T-helper 2 cell treated with Interferon-gamma antibody and Interleukin-4, amounts not matched to agents 100 ng/mL and 5 ng/mL, for 36 hours (primary cell): Measurements from ENCODE around the gene LRFN5. TPM values are rescaled to one million over a fixed set of nuclear protein-coding genes. Genes with fewer than 3 reads are reported as not detected.

ENCODE experiments used
- intact Hi-C: fragments of 100-400 bp; cut with micrococcal nuclease; formaldehyde crosslinking; loops from one replicate; pipeline ENCODE4 v1.15.1; 2023
- total RNA-seq: library from RNA; stranded (reverse); gene quantifications from 2 replicates; pipeline ENCODE4 v1.2.3, GENCODE V29; 2022

LRFN5 gene
- total RNA-seq, 1 donor from 2014 or later: not detected

- intact Hi-C loops: no loop called here
Measured at GRCh38 chr14:41766772-41767171, 160.1 kb downstream of the LRFN5 start.

GRCh38 chr14:41773536-41774279, 167.0 kb downstream of the LRFN5 start:
- intact Hi-C loops: no loop called here

DNA sequence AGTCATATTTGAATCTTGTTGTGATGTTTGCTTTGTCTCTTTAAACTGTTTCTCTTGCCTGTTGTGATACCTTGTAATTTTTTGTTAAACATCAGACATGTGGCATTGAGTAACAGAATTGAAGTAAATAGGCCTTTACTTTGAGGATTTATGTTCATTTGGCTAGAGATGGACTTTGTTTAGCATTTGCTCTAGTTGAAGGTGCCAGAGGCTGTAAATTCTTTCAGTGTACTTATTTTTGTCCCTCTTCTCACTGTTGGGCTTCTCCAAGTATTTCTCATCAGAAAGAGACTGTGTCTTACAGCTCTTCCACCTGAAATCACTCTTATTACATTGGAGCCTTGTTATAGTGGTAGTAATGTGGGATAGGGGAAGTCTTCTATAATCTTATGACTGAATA, 175.8 kb downstream of the LRFN5 start:
- intact Hi-C loops: no loop called here

DNA sequence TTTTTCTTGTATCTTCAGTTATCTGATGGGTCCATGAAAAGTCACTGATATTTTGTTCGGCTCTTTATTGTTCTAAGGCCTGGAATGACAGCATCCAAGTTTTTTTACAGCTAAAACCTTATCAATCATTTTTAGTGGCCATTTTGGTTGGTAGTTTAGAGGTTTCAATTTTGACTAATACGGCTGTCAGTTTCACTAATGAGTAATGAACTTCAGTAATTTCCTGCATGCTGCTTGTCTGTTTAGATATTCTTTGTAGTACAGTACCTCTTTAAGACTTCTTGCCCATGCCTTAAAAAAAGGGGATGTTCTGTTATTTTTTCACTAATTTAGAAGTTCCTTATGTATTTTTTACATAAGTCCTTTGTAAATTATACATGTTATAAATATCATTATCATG, 176.7 kb downstream of the LRFN5 start:
- intact Hi-C loops: no loop called here

DNA sequence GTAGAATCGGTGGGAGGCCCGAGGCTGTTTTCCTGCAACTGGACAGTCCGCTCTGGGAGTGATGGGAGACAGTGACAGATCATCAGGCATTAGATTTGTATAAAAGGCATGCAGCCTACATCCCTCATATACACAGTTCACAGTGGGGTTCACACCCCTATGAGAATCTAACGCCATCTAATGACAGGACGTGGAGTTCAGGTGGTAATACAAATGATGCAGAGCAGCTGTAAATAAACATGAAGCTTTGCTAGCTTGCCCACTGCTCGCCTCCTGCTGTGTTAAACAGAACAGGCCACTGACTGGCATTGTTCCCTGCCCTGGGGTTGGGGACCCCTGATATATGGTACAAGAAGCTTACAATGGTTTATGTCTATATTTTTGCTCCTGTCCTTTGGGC, 179.0 kb downstream of the LRFN5 start:
- intact Hi-C loops: no loop called here

- intact Hi-C loops: no loop called here
Measured at GRCh38 chr14:41799817-41800216, 193.1 kb downstream of the LRFN5 start.

DNA sequence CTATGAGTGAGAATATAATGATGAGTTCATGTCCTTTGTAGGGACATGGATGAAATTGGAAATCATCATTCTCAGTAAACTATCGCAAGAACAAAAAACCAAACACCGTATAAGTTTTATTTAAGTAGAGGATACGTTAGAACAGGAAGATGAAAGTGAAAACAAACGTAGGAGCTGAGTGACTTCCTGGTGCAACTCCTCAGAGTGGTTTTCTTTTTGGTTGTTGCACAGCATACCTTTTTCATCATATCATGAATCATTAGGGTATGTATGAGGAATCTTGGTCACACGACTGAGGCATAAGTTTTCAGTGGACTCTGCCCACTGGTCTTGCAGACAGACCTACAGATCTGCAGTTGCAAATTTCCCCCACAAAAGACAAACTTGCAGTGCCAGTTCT, 199.0 kb downstream of the LRFN5 start:
- intact Hi-C loops: no loop called here

- intact Hi-C loops: no loop called here
Measured at GRCh38 chr14:41806366-41806975, 199.8 kb downstream of the LRFN5 start.

DNA sequence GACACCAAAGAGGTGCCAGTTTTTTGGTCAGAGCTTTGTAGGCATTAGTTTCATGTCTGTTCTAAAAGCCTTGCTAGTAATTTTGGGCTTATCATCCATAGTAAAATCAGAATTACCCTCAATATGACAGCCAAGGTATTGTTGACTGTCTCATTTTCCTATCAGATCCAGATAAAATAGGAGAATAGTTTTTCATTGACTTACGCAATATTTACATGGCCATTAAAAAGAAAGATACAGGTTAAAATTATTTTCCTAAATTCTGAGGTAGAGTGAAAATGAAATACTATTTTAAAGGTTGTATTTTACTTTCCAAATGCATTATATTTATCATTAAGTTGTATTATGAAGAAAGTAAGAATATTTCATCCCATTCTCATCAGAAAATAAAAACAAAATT, 203.7 kb downstream of the LRFN5 start:
- intact Hi-C loops: no loop called here

DNA sequence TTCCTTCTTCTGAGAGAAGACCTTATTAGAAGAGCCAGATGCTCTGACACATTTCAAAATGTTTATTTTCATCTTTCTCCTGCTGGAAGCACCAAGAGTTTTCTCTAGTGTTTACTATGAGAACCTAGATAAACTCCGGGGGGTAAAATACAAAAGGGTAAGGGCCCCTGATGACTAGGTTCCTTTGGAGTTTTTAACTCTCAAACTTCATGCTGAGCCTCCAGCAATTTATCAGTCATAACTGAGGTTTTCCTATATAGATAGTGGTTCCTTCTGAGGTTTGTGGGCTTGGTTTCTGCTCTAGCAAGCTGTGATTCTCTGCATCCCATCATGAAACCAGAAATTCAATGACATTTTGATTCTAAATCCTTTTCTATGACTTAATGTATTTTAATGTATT, 210.9 kb downstream of the LRFN5 start:
- intact Hi-C loops: no loop called here

GRCh38 chr14:41824441-41824840, 217.8 kb downstream of the LRFN5 start:
- intact Hi-C loops: no loop called here

DNA sequence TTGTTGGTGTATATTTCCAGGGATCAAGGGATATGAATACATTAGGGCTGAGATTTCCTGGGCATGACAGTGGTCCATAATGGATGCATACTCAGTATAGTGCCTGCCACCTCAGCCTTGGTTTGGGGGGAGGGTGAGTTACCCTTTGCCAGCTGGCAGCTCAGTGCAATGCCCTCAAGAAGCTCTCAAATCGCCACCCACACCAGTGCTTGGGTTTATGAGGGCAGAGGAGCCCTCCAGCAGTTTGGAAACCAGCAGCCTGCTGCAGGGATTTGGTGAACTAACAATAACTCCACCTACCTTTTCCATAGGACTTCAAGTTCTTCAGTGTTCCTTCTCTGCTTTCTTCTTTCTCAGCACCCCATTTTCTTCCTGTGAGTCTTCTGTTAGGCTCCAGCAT, 218.9 kb downstream of the LRFN5 start:
- intact Hi-C loops: no loop called here

DNA sequence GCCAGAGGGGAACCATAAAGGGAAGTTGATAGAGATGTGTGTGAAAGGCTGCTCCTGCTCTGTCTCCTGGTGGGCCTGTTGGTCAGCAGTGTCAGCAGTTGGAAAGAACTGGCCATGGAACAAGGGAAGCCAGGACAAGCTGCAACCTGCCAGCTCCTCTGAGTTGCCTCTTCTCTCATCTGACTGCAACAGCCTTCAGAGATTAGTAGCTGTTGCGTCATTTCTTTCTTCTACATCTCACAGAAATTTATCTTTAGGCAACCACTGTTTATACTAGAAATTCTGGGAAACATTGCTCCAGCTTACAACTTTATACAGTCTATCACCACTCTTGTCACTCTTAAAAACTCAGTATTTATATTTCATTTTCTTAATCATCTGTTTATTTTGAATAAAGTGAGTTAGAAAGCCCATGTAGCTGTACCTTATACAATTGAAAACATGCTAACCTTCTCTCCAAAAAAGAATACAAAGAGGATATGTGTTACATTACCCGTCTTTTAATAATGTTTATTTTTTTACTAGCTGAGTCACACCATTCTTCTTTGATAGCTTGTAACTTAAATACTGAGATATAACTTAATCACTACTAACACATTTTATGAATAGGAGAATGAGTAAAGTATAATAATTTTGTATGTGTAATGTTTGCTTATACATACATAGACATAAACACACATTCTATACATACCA, 224.2 kb downstream of the LRFN5 start:
- intact Hi-C loops: no loop called here

GRCh38 chr14:41839661-41840060, 233.0 kb downstream of the LRFN5 start:
- intact Hi-C loops: no loop called here

GRCh38 chr14:41859336-41859735, 252.7 kb downstream of the LRFN5 start:
- intact Hi-C loops: no loop called here

- intact Hi-C loops: no loop called here
Measured at GRCh38 chr14:41860586-41860985, 253.9 kb downstream of the LRFN5 start.

DNA sequence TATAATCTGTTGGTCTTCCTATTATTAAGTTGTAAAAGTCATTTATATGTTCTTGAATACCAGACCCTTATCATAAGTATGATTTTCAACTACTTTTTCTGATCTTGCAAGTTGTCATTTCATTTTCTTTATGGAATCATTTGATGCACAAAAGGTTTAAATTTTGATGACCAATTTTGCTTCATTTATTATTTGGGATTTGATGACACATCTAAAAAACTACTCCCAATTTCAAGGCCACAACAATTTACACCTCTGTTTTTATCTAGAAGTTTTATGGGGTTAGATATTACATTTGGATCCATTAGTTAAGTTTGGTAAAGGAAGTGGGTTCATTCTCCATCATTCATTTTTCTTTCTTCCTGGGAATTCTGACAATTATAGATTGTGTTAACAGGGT, 259.2 kb downstream of the LRFN5 start:
- intact Hi-C loops: no loop called here

- intact Hi-C loops: no loop called here
Measured at GRCh38 chr14:41868396-41868795, 261.7 kb downstream of the LRFN5 start.

- intact Hi-C loops: no loop called here
Measured at GRCh38 chr14:41872931-41873685, 266.4 kb downstream of the LRFN5 start.

GRCh38 chr14:41873686-41874317, 267.1 kb downstream of the LRFN5 start:
- intact Hi-C loops: no loop called here

- intact Hi-C loops: no loop called here
Measured at GRCh38 chr14:41875116-41875515, 268.4 kb downstream of the LRFN5 start.
